GM19467 (cell line): ENCODE data around the gene CRY2.

Experiments
- ATAC-seq: cut with Tn5 transposase; IDR thresholded peaks from one replicate; pipeline ENCODE4 v1.9.1; 2021; ENCODE audit warnings: mild to moderate bottlenecking, moderate library complexity; ENCODE audit not compliant: unreplicated experiment

The CRY2 gene

GRCh38 chr11:45928535-45929215 is 81.4 kb downstream of the CRY2 start:
- no peak for ATAC-seq

- peak; percentile 22 for ATAC-seq
Observed at GRCh38 chr11:45929486-45930030, 82.3 kb downstream of the CRY2 start.

DNA sequence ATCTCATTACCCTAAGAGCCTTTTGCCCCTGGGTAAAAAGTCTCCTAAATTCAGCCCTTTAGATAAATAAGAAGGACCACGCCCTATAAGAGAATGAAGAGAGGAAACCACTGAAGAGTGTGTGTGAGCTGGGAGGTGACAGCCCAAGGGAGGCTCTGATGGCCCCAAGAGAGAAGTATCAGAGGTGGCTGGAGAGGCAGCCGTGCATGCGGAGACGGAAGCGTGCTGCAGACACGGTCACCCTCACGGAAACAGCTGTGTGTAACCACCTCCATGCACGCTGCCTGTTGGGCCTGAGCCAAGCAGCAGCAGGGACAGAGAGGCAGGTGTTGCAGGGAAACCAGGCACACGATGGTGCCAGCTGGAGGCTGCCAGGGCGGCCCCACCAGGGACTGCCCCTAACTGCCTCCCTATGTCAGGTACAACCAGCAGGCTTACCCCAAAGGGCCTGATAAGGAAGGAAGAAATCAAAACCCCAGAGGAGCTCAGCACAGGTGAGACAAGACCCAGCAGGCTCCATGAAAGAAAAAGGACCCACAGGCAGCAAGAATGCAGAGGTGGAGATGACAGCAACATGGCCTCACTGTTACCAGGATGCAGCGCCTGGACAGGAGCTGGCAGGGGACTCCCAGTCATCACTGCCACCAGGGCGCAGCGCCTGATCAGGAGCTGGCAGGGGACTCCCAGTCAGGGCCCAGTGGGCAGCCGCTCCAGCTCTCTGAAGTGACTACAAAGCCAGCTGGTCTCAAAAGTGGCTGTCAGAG is 82.9 kb downstream of the CRY2 start:
- peak; percentile 92 for ATAC-seq

GRCh38 chr11:45930951-45931570 is 83.8 kb downstream of the CRY2 start:
- ATAC-seq, result no peak

DNA sequence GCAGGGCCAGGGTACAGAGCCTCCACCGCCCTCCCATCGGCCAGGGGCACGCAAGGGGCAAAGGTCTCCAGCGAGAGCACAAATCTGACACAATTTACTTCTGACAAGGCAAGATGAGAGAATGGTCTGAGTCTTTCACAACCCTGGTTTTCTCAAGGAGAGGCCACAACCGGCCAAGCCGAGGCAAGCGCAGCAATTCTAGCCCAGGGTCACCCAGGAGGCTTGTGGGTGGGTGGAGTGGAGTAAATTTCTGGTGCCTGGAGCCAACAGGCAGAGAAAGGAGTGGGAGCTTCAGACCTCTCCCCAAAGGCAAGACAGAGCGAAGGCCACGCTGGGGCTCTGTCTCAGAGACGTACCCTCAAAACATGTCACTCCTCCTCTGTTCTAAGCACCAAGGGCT is 84.5 kb downstream of the CRY2 start:
- no peak for ATAC-seq

DNA sequence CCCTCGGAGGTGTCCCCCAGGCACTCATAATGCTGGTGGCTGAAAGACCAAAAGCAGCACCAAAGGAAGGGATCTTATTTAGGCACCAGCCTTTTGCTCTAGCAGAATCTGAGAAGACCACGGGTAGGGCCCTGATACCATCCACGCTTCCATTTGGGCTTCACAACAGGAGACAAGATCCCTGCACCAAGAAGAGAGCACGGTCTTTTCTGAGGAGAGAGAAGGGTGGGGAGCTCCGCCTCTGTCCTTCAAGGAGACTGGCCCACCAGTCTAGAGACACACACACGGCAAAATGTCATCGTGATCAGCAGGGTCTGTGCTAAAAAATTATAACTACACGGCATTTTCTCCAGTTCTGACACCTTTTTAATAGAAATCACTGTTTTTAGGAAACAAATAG is 84.9 kb downstream of the CRY2 start:
- no peak for ATAC-seq
